GM21825 (cell line): ENCODE measurements around the gene ZNF560.
"Not testable (repeated sequence)": the region's sequence is repeated elsewhere in the genome, so short reads cannot be mapped to it uniquely, and the experiment has no call there.

ENCODE experiments used
- ATAC-seq: cut with Tn5 transposase; IDR thresholded peaks from one replicate; pipeline ENCODE4 v1.9.1; 2021; ENCODE audit warnings: mild to moderate bottlenecking, moderate library complexity; ENCODE audit not compliant: unreplicated experiment

The ZNF560 gene

GRCh38 chr19:9498183-9498902 lies at the start of gene ZNF560:
Gene ZNF560 (minus strand): TSS chr19:9498616. CDS start chr19:9475313, 23,303 bp downstream.
- no peak for ATAC-seq

DNA sequence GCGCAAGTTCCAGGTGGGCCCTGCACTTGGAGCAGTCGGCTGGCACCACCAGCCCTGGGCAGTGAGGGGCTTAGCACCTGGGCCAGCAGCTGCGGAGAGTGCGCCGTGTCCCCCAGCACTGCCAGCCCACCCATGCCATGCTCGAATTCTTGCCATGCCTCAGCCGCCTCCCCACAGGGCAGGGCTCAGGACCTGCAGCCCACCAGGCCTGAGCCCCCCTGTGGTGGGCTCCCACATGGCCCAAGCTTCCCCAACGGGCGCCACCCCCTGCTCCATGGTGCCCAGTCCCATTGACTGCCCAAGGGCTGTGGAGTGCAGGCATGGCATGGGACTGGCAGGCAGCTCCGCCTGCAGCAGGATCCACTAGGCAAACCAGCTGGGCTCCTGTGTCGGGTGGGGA lies 49.5 kb upstream of the ZNF560 start:
- no peak for ATAC-seq

DNA sequence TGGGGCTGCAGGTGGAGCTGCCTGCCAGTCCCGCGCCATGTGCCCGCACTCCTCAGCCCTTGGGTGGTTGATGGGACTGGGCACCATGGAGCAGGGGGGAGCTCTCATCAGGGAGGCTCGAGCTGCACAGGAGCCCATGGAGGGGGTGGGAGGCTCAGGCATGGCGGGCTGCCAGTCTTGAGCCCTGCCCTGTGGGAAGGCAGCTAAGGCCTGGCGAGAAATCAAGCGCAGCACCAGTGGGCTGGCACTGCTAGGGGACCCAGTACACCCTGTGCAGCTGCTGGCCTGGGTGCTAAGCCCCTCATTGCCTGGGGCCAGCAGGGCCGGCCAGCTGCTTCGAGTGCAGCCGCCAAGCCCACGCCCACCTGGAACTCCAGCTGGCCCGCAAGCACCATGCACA lies 42.9 kb upstream of the ZNF560 start:
- ATAC-seq: not testable (repeated sequence)

DNA sequence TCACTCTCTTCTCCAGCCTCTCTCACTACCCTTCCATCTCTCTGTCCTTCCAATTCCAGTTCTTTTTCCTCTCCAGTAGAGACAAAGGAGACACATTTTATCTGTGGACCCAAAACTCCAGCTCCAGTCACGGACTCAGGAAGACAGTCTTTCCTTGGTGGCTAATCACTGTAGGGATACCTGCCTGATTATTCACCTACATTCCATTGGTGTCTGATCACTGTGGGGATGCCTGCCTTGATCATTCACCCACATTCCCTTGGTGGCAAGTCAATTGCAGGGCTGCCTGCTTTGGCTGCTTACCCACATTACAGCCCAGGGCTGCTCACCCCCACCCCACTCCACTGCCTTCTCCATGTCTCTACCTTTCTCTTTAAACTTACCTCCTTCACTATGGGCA lies 41.5 kb upstream of the ZNF560 start:
- not testable (repeated sequence) for ATAC-seq

DNA sequence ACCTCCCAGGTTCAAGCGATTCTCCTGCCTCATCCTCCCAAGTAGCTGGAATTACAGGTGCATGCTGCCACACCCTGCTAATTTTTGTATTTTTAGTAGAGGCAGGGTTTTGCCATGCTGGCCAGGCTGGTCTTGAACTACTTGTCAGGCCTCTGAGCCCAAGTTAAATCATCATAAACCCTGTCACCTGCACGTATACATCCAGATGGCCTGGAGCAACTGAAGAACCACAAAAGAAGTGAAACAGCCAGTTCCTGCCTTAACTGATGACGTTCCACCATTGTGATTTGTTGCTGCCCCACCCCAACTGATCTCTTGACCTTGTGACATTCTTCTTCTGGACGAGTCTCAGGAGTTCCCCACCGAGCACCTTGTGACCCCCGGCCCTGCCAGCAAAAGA lies 40.8 kb upstream of the ZNF560 start:
- not testable (repeated sequence) for ATAC-seq

DNA sequence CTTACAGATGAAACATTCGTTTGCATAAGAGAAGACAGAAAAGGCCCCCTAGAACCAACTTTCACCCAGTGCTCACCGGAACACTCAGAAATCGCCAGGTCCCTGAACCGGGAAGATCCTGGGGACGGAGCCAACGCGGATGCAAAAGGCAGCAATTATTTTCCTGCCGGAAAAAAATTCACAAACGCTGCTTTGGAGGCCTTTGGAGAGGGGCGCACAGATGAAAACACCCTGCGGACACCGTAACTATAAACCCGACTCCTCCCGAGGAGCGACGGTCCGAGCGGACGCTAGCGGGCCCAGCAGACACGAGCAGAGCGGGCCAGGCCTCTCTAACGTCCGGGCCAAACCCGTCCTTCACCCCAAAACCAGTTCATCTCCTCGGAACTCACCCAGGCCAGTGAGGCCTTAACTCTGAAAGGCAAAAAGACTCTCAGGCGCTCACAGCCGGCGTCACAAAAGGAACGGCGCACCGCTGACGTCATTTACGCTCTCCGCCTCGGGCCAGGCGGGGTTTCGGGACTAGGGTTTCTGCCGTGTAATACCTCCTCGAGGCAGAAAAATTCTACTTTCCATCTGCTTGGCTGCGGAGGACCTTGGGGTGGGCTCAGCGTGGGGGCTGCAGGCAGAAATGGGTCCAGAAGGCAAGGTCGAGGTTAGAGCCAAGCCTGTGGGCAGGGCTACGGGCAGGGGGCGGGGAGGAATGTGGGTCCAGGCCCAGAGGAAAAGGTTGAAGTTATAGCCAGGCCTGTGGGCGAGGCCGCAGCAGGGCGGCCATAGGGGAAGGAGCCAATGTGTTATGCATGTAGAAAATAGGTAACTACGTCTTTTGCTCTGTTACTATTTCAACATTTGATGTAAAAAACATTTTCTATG lies 40.0 kb upstream of the ZNF560 start, which contains the start of gene ZNF426:
ZNF426 (minus strand) TSS at position 463 of the 876 bp plus-strand sequence. CDS start 2,413 bp downstream, outside the sequence.
- ATAC-seq: peak; percentile 78

DNA sequence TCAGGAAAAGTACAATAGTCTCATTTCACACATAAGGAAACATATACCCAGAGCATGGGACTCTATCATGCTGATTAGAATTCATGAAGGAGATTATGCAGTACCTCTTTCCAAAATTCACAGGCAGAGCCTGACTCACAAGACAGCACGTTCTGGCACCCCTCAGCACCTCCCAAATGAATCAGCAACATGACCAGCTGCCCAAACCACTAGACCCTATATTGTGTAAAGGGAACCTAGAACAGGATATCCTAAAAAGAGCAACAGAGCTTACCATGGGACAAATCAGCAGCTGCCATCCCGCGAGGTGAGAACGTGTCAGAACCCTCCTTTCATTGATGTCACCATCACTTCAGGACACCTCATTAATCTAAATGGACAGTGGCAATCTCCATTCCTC lies 37.5 kb upstream of the ZNF560 start:
- ATAC-seq: no peak

DNA sequence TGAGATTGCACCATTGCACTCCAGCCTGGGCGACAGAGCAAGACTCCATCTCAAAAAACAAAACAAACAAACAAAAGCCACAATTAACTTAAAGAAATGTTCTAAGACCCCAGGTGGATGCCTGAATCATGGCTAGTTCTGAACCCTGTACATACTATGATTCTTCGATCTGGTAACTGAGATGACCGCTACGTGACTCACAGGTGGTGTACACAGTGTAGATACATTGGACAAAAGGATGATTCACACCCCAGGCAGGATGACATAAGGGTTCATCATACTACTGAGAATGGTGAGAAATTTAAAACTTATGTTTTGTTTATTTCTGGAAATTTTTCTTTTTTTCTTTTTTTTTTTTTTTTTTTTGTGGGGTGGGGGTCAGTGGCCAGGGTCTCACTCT lies 33.5 kb upstream of the ZNF560 start:
- no peak for ATAC-seq

- no peak for ATAC-seq
These were observed 30.4 kb upstream of the ZNF560 start for GRCh38 chr19:9528757-9529336.

- ATAC-seq: no peak
These were observed 25.6 kb upstream of the ZNF560 start for GRCh38 chr19:9523885-9524474.

GRCh38 chr19:9507285-9507684 lies 8.9 kb upstream of the ZNF560 start:
- no peak for ATAC-seq

GRCh38 chr19:9500796-9501195 lies 2.4 kb upstream of the ZNF560 start:
- no peak for ATAC-seq

DNA sequence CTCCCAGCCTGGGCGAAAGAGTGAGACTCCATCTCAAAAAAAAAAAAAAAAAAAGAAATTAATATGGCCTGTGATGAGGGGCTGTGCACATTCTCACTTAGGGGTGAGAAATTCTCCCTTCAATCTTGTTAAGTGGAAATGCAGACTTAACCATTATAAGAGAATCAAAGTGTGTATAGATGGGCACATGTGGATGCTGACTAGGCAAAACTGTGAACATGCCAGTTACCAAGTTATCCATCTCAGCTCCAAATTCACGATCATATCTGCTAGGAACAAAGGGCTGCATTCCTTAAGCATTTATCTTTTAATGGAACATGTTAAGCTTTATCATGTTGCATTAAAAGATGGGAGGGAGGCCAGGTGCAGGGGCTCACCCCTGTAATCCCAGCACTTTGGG lies 4.3 kb downstream of the ZNF560 start:
- no peak for ATAC-seq

DNA sequence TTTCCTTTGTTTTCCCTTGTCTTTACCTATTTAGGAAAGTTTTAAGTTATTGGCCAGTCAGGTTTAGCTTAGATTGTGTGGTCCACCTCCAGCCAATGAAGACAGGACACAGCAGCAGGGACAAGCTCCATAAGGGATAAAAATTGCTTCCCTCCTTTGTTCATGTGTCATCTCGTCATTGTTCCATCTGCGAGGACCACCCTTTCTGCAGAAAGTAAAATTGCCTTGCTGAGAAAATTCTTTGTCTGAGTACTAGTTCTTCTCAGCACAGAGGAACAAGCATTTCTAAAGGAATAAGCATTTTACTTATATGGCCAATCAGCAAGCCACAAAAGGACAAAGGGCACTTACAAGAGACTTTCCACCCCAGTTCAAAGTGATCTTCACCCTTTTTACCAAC lies 11.4 kb downstream of the ZNF560 start:
- no peak for ATAC-seq

DNA sequence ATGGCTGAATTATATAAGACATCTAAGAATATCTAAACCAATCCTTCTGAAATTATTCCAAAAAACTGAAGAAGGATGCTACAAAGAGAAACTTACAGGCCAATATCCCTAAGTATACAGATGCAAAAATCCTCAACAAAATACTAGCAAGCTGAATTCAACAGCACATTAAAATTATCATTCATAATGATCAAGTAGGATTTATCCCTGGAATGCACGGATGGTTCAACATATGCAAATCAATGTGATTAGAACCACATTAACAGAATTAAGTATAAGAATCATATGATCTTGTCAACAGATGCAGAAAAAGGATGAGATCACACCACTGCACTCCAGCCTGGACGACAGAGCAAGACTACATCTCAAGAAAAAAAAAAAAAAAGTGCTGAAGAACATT lies 13.3 kb downstream of the ZNF560 start:
- ATAC-seq: no peak

GRCh38 chr19:9474975-9475374 lies 23.4 kb downstream of the ZNF560 start:
- no peak for ATAC-seq

DNA sequence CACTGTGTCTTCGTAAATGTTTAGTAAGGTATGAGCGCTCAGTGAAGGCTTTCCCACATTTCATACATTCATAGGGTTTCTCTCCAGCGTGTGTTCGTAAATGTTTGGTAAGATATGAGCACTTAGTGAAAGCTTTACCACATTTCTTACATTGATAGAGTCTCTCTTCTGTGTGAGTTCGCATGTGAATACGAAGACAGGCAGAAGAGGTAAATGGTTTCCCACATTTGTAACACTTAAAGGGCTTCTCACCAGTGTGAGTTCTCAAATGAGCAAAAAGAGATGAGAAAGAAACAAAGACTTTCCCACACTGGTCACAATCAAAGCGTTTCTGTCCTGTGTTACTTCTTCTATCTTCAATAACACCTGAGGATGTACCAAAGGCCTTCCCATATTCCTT lies 31.3 kb downstream of the ZNF560 start:
- no peak for ATAC-seq

DNA sequence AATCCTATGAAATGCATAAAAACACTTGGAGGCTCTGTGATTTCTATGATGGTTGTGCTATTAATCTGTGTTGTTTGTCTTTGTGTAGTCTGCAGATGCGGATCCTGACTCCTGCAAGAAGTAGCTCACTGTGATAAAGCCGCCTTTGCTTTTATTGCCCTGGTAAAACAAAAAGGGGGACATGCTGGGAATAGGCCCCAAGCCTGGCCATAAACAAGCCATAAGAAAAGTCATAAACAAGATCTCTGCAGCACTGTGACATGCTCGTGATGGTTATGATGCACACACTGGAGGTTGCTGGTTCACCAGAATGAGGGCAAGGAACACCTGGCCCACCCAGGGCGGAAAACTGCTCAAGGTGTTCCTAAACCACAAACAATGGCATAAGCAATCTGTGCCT lies 36.5 kb downstream of the ZNF560 start:
- no peak for ATAC-seq

DNA sequence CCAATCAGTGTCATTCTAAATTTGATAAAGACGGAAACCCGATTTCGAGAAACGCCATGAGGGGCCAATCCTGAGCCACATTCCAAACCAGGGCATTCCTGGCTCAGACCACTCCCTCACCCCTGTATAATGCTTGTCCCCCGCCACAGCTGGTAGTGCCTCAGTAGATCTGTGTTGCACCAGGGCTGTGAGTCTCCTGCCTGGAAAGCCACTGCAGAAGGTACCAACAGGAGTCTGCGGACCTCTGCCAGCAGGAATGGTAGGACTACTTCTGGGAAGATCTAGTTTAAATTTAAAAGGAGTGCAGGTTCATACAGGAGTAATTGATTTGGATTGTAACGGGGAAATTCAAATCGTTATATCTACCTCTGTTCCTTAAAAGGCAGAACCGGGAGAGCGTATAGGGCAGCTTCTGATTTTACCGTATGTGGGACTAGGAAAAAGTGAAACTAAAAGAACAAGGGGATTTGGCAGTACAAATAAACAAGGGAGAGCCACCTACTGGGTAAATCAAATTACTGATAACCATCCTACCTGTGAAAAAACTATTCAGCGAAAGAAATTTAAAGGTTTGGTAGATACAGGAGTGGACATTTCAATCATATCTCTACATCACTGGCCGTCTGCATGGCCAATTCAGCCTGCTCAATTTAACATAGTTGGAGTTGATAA lies 42.3 kb downstream of the ZNF560 start:
- ATAC-seq: no peak

DNA sequence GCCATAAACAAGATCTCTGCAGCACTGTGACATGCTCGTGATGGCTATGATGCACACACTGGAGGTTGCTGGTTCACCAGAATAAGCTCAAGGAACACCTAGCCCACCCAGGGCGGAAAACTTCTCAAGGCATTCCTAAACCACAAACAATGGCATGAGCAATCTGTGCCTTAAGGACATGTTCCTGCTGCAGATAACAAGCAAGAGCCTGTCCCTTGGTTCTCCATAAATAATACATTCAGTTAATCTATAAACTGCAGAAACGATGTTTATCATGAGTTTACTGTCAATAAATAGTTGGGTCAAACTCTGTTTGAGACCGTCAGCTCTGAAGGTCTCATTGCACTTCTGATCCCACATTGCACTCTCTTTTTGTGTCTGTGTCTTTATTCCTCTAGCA lies 44.5 kb downstream of the ZNF560 start:
- ATAC-seq: no peak

GRCh38 chr19:9445037-9445436 lies 53.4 kb downstream of the ZNF560 start:
- no peak for ATAC-seq
